Activated naive CD8-positive, alpha-beta T cell treated with anti-CD3 and anti-CD28 coated beads, Interleukin-2, amount 50 U/mL, for 24 hours (primary cell): ENCODE measurements around the gene A2M.

Experiments used
- ATAC-seq: fragments of 150-1000 bp; cut with Tn5 transposase; one replicate; pipeline ENCODE4 v1.10.0; 2021
- DNase-seq: peaks from one replicate; pipeline ENCODE4 v3.0.0; 2021
- H3K27ac Mint-ChIP-seq: one replicate; pipeline ENCODE4 v1.8.0; 2021; ENCODE audit warnings: mild to moderate bottlenecking, mixed read lengths
- H3K27me3 Mint-ChIP-seq: one replicate; pipeline ENCODE4 v1.8.0; 2021; ENCODE audit warnings: mixed read lengths
- H3K36me3 Mint-ChIP-seq: one replicate; pipeline ENCODE4 v1.8.0; 2021; ENCODE audit warnings: low read depth, mixed read lengths
- H3K4me1 Mint-ChIP-seq: one replicate; pipeline ENCODE4 v1.8.0; 2021; ENCODE audit warnings: mixed read lengths
- H3K4me3 Mint-ChIP-seq: one replicate; pipeline ENCODE4 v1.8.0; 2021; ENCODE audit warnings: mild to moderate bottlenecking, moderate library complexity, mixed read lengths
- H3K9me3 Mint-ChIP-seq: one replicate; pipeline ENCODE4 v1.8.0; 2021; ENCODE audit warnings: mixed read lengths

The A2M gene

GRCh38 chr12:9077152-9078031, 38.3 kb downstream of the A2M start:
- H3K27ac Mint-ChIP-seq, result no peak overlapping the region
- H3K4me1 Mint-ChIP-seq, result peaks cover 2% of the 10 kb centered on the region
- no peak overlapping the region for H3K4me3 Mint-ChIP-seq
- peaks cover 8% of the 10 kb centered on the region for H3K9me3 Mint-ChIP-seq
- ATAC-seq (no peak), DNase-seq (no peak)
- no peaks in the 10 kb centered on the region for H3K27me3 Mint-ChIP-seq
- peaks cover 3% of the 10 kb centered on the region for H3K36me3 Mint-ChIP-seq

- Mint-ChIP-seq H3K36me3 (peaks cover 3% of the 10 kb centered on the region), H3K4me3 (no peak overlapping the region), H3K9me3 (peaks cover 4% of the 10 kb centered on the region), H3K27me3 (no peaks in the 10 kb centered on the region), H3K4me1 (peaks cover 2% of the 10 kb centered on the region), H3K27ac (no peak overlapping the region)
- ATAC-seq, result no peak
- DNase-seq, result no peak
Observed at GRCh38 chr12:9076733-9077132, 39.0 kb downstream of the A2M start.

DNA sequence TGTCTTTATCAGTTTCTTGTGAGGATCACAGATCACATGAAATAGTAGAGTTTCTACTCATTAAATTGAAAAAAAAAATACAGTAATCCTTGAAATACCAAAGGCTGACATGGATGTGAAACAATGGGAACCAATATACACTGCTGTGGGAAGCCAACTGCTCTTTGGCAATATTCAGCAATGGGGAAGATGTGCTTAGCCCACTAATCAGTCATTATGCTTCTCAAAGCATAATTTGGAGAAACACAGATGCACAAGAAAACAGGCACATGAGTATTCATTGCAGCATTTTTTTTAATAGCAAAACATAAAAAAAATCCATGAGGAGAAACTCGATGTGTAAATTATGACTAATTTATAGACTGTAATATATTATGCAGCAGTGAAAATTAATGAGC, 40.6 kb downstream of the A2M start:
- no peaks in the 10 kb centered on the region for H3K9me3 Mint-ChIP-seq
- H3K4me3 Mint-ChIP-seq, result no peak overlapping the region
- no peak overlapping the region for H3K27ac Mint-ChIP-seq
- H3K36me3 Mint-ChIP-seq, result no peaks in the 10 kb centered on the region
- H3K4me1 Mint-ChIP-seq, result no peaks in the 10 kb centered on the region
- H3K27me3 Mint-ChIP-seq, result no peaks in the 10 kb centered on the region
- ATAC-seq (no peak), DNase-seq (no peak)

DNA sequence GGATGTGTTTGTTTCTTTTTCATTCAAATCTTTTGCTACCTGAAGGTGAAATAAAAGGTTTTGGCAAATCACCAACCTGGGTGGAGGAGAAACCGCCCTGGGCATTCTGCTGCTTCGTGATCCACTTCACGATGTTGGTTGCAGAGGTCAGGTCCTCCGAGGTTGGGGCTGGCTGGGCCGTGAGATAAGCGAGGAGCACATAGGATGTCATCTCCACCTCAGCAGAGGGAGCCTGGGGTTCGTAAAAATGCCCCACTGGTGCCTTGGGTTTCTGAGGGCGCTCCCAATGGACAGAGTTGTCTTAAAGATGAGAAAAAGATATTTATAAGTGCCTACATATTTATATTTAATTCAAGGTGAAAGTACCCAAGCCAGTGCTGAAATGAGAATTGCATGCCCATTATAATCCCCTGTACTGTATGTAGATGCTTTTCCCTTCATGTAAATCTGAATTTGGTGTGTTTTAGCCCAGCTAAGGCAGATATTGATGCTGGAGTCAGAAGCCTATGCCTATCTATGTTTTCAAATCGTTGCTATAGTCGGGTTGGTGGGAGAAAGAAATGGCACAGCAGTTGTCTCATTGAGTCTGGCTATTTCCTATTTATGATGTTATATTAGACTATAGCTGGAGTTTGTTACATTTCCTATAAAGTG, 41.1 kb downstream of the A2M start:
- Mint-ChIP-seq H3K27ac (no peak overlapping the region), H3K36me3 (no peaks in the 10 kb centered on the region), H3K4me1 (no peaks in the 10 kb centered on the region), H3K4me3 (no peak overlapping the region), H3K9me3 (no peaks in the 10 kb centered on the region), H3K27me3 (no peaks in the 10 kb centered on the region)
- ATAC-seq (no peak), DNase-seq (no peak)

- no peak for DNase-seq
- no peaks in the 10 kb centered on the region for H3K27me3 Mint-ChIP-seq
- no peaks in the 10 kb centered on the region for H3K36me3 Mint-ChIP-seq
- no peak overlapping the region for H3K4me3 Mint-ChIP-seq
- H3K9me3 Mint-ChIP-seq, result no peaks in the 10 kb centered on the region
- H3K27ac Mint-ChIP-seq, result no peak overlapping the region
- H3K4me1 Mint-ChIP-seq, result no peaks in the 10 kb centered on the region
- ATAC-seq, result no peak
Observed at GRCh38 chr12:9073076-9073475, 42.6 kb downstream of the A2M start.

DNA sequence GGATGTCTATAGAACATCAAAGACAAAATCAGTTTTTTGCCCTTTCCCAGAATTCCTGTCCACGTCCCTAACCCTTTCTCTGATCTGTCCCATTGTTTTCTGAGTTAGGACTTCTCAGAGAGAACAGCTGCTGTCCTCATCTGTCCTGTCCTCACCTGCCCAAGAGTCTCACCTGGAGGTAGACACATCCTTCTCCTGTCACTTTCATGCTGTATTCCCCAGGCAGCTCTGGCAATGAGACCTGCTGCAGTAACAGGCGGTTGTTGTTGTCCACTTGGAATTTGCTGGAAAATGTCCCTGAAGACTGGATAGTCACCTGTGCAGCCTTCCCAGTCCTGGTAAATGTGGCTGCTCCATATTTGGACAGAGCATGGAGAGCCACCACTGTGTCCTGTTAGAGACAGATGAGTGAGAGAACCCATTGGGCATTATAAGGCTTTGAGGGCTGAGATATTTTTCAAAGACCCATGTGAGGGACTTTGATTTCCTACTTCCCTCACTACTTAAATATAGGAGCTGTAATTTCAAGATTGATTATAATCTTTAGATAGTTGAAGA, 43.2 kb downstream of the A2M start:
- no peaks in the 10 kb centered on the region for H3K36me3 Mint-ChIP-seq
- H3K27me3 Mint-ChIP-seq, result no peaks in the 10 kb centered on the region
- H3K9me3 Mint-ChIP-seq, result no peaks in the 10 kb centered on the region
- no peak overlapping the region for H3K27ac Mint-ChIP-seq
- no peak for ATAC-seq
- DNase-seq, result no peak
- H3K4me3 Mint-ChIP-seq, result no peak overlapping the region
- no peaks in the 10 kb centered on the region for H3K4me1 Mint-ChIP-seq

DNA sequence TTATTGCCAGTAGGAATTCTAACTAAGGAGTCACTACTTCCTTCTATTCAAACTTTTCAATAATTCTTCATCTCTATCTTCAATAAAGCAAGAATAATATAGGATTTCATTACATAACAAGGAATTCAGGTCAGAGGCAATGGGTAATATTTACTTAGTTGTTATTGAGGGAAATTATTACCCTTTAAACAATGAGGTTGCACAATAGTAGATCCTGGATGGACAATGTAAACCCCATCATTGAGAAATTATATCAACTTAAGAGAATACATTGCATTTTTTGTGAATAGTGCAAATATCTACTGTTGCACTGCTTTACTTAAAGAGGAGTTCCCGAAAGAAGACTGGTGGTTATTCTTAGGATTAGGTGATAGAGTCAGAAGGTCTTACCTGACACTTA, 43.8 kb downstream of the A2M start:
- no peak for ATAC-seq
- DNase-seq, result no peak
- no peaks in the 10 kb centered on the region for H3K36me3 Mint-ChIP-seq
- no peaks in the 10 kb centered on the region for H3K27me3 Mint-ChIP-seq
- H3K9me3 Mint-ChIP-seq, result no peaks in the 10 kb centered on the region
- H3K4me1 Mint-ChIP-seq, result no peaks in the 10 kb centered on the region
- no peak overlapping the region for H3K4me3 Mint-ChIP-seq
- H3K27ac Mint-ChIP-seq, result no peak overlapping the region

GRCh38 chr12:9071518-9071917, 44.2 kb downstream of the A2M start:
- no peak for DNase-seq
- Mint-ChIP-seq H3K4me1 (no peaks in the 10 kb centered on the region), H3K27me3 (no peaks in the 10 kb centered on the region), H3K27ac (no peak overlapping the region), H3K9me3 (no peaks in the 10 kb centered on the region), H3K4me3 (no peak overlapping the region), H3K36me3 (no peaks in the 10 kb centered on the region)
- no peak for ATAC-seq

DNA sequence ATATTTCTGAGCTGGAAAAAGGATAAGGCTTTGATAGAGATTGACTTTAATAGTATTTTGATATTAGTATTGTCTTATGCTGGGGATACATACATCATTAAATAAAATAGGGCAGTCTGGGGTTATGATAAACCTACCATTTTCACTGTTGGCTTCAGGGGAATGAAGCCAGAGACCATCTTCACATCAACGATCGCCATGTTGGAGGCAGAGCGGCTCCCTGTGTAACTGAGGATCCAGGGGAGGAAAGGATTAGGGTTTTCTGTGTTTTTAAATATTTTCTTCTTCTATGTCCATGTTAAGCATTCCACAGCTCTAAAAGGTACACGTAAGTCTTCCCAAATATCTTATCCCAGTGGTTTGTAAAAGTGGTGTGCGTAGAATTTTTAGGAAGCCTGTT, 45.4 kb downstream of the A2M start:
- ATAC-seq (no peak), DNase-seq (no peak)
- Mint-ChIP-seq H3K4me3 (no peak overlapping the region), H3K4me1 (no peaks in the 10 kb centered on the region), H3K27ac (no peak overlapping the region), H3K27me3 (no peaks in the 10 kb centered on the region), H3K9me3 (no peaks in the 10 kb centered on the region), H3K36me3 (no peaks in the 10 kb centered on the region)

DNA sequence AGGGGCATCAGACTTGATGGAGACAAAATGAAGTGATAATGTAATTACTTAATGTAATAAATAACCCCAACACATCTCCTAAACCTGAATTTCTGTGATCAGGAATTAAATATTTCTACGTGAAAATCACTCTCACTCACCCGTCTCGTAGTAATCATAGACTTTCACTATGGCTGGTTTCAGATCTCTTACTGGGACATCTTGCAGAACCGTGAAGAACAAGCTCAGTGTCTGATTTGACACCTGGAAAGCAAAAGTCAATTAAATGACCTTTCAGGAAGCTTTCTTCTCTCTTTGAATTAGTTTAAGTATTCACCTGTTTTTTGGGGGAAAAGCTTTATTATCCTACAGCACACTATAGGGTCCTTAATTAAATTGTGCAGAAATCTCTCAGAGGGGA, 47.1 kb downstream of the A2M start:
- Mint-ChIP-seq H3K4me1 (peaks cover 5% of the 10 kb centered on the region), H3K27me3 (no peaks in the 10 kb centered on the region), H3K36me3 (no peaks in the 10 kb centered on the region), H3K27ac (no peak overlapping the region), H3K9me3 (no peaks in the 10 kb centered on the region), H3K4me3 (no peak overlapping the region)
- ATAC-seq (no peak), DNase-seq (no peak)

- H3K27ac Mint-ChIP-seq, result no peak overlapping the region
Observed at GRCh38 chr12:9068086-9068485, 47.6 kb downstream of the A2M start.

DNA sequence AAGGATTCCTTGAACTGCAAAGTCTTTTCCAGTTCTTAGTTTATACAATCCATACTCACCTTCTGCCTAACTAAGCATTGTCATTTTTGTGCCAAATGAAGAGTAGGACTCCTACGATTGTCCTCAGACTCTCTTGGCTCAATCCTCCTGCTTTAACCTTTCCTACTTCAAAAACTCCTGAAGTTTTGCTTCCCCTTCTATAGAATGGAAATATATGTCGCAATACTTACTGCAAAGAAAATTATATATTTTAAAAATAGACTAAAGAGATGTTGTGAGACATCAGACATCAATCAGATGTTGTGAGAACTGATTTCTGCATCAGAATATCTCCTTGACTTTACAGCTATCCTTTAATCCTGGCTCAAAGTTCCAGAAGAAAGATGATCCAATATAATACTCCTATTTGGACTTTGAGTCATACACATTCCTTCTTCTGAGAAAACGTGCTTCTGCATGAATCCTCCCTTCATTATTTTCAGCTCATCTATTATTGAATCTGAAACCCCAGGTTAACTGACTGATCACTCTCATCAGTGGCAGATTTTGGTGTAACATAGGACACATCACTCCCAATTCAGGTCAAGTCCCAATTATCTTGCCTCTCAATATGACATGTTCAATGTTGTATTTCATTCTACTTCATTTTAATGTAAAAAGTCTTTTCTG, 48.8 kb downstream of the A2M start:
- ATAC-seq (no peak), DNase-seq (no peak)
- no peaks in the 10 kb centered on the region for H3K36me3 Mint-ChIP-seq
- no peaks in the 10 kb centered on the region for H3K9me3 Mint-ChIP-seq
- H3K4me3 Mint-ChIP-seq, result no peak overlapping the region
- H3K27me3 Mint-ChIP-seq, result no peaks in the 10 kb centered on the region
- no peak overlapping the region for H3K27ac Mint-ChIP-seq
- H3K4me1 Mint-ChIP-seq, result peaks cover 7% of the 10 kb centered on the region

More at GRCh38 chr12:9068086-9068485, 47.6 kb downstream of the A2M start:
- H3K27me3 Mint-ChIP-seq, result no peaks in the 10 kb centered on the region
- ATAC-seq, result no peak
- no peak overlapping the region for H3K4me3 Mint-ChIP-seq
- peaks cover 7% of the 10 kb centered on the region for H3K4me1 Mint-ChIP-seq
- no peak for DNase-seq
- H3K9me3 Mint-ChIP-seq, result no peaks in the 10 kb centered on the region
- H3K36me3 Mint-ChIP-seq, result no peaks in the 10 kb centered on the region

GRCh38 chr12:9066183-9066623, 49.5 kb downstream of the A2M start:
- Mint-ChIP-seq H3K4me1 (peaks cover 7% of the 10 kb centered on the region), H3K4me3 (no peak overlapping the region), H3K9me3 (no peaks in the 10 kb centered on the region), H3K27me3 (no peaks in the 10 kb centered on the region), H3K27ac (no peak overlapping the region), H3K36me3 (no peaks in the 10 kb centered on the region)
- DNase-seq (no peak), ATAC-seq (no peak)

DNA sequence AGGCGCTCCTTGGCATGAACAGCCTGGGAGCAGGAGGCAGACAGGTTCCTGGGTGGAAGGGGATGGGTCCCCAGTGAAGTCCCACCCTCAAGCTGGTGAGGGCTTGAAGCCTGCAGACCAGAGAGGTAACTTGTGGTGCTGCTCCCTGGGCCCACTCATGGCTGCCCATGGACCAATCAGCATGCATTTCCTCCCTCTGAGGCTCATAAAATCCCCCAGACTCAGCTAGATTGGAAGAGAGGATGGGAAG, 50.2 kb downstream of the A2M start:
- ATAC-seq, result no peak
- Mint-ChIP-seq H3K27ac (no peak overlapping the region), H3K27me3 (no peaks in the 10 kb centered on the region), H3K36me3 (no peaks in the 10 kb centered on the region), H3K4me1 (peaks cover 7% of the 10 kb centered on the region), H3K4me3 (no peak overlapping the region), H3K9me3 (no peaks in the 10 kb centered on the region)
- DNase-seq, result no peak
